ENCODE results near the gene PTPRS.

Gene PTPRS

DNA sequence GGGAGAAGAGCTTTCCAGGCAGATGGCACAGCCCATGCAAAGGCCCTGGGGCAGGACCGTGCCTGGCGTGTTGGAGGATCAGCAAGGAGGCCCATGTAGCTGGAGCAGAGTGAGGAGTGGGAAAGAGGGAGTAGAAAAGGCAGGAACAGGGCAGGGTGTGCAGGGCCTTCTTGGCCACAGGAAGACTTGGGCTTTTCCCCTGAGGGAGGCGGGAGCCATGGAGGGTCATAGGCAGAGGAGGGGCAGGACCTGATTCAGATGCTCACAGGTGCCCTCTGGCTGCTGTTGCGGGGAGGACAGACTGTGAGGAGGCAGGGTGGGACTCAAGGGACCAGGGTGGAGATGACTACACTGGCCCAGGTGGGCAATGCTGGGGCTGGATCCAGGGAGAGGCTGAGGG lies 13.8 kb upstream of the PTPRS start:
- no peak for DNase-seq

DNA sequence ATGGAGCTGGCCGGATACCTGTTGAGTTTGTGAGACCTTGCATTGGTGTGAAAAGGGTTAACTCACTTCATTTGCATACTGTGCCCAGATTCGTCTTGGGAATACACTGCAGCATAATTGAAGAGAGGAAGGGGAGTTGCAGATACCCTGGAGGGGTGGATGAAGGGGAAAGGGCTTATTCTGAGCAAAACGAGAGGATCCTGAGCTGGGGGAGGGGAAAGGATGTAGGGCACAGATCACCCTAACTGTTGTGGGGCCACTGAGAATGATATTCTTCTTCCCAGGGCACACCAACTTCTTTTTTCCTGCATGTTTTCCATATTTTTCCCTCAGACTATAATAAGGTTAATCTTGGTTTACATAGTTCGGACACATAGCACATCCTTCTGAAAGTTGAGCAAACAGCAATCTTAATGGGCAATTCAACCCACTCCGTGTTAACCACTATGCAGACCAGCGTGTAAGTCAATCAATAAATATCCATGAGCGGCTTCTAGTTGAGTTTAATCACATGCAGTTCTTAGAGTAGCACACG lies 11.7 kb upstream of the PTPRS start:
- no peak for DNase-seq

DNA sequence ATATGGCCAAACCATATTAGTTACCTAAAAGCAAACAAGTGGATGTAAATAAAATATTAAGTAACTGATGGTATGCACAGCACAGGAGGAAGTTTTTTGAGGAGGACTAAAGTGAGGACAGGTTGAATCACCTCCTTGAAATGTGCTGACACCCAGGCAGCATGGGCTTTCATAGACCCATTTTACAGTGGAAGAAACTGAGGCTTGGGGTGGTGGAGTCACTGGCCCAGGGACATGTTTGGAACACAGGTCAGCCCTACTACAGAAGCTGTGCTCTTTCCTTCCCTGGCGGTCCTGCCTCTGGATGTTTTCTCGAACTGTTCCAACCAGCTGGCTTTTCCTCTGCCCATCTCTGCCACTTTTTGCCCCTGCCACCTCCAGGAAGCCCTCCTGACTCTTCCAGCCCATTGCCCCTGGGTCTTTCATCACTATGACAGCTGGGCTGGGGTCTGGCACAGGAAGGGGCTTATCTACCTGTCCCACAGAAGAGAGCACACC lies 11.2 kb upstream of the PTPRS start:
- no peak for DNase-seq

DNA sequence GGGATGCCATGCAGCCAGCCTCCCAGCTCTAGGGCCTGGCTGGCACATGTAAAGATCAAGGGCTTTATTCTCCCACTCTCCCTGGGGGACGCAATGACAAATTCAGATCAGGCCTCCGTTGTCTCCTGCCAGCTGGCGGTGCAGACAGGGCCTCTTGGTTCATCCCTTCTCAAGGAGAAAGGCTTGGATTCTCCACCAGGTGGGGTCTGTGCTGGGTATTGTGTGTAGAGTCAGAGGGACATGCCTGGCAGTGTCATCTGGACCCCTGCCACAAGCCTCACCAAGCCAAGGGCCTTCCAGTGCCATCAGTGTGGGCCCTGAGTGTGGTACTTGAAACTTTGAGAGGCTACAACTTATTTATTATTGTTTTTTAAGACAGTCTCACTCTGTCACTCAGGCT lies 8.4 kb upstream of the PTPRS start:
- DNase-seq, result no peak

DNA sequence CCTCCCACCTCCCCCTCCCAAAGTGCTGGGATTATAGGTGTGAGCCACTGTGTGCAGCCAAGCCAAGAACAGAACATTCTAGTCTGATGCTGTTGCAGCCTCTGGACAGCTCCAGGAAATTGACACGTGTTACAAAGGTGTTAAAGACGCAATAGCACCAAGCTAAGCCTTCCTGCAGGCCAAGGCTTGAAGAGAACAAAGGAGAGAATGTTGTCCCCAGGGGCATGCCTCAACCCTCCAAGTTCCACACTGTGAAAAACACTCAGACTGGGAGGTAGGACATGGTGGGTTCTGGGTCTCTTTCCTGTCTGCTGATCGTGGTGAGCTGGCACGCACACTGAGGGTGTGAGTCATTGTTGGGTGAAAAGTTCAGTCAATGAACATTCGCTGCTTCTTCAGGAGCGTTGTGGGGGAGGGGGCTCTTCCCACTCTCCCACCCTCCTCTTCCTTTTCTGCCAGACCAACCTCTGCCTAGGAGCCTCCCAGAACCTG lies 5.3 kb upstream of the PTPRS start:
- DNase-seq, result no peak

DNA sequence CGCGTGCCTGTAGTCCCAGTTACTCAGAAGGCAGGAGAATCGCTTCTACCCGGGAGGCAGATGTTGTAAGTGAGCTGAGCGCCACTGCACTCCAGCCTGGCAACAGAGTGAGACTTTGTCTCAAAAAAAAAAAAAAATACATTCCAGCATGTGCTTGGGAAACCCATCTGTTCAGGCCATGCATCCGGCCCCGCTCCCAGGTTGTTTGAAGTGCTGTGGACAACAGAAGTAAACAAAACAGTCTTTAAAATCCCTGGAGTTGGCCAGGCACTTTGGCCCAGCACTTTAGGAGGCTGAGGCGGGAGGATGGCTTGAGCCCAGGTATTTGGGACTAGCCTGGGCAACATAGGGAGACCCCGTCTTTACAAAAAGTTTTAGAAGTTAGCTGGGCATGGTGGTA lies 3.2 kb upstream of the PTPRS start:
- DNase-seq, result no peak

DNA sequence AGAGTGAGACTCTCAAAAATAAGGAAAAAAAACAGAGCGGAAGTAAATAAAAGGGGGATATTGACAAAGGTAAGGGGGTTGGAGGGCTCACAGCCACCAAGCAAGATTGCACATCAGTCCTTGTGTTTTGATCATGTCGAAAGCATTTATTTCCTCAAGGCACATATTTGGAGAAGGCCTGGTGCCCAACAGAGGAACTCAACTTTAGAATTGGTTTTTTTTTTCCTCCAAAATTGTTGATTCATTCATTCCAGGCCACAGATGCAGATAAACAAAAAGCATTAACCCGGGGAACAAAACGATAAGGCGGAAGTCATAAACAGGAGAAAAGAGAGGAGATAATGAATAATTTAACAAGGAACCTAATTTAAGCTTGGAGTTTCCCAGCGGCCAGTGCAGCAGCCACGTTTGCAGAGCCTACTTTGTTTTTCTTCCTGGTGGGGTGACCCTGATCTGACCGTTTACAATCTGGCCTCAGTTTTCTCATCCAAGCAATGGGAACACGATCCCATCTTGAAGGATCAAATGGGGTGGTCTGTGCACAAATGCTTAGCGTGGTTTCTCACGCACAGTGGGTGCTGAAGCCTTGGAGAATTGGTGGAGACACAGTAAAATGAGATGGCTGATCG lies 2.1 kb upstream of the PTPRS start:
- no peak for DNase-seq

DNA sequence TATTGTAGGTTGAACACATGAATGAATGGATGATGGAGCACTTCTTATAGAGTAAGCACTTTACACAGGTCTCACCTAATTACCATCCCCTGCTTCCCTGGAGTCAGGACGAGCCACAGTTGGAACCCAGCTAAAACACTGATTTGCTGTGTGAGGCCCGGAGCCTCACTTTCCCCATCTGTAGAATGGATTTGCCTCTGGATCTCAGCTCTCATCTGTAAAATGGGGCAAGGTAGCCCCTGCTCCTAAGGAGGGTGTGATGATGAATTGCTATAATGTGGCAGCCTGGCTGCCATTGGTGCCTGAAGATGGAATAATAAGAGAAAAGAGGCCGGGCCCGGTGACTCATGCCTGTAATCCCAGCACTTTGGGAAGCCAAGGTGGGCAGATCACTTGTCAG lies 1.4 kb upstream of the PTPRS start:
- no peak for DNase-seq

DNA sequence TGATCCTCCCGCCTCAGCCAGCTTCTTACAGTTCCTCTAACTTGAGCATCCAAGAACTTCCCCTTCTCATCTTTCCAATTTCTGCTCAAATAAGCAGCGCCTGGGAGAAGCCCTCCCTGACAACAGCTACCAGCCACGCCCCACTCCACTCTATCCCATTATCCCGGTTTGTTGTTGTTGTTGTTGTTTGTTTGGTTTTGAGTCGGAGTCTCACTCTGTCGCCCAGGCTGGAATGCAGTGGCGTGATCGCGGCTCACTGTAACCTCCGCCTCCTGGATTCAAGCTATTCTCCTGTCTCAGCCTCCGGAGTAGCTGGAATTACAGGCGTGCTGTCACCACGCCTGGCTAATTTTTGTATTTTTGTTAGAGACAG lies 822 bp upstream of the PTPRS start:
- DNase-seq, result no peak

DNA sequence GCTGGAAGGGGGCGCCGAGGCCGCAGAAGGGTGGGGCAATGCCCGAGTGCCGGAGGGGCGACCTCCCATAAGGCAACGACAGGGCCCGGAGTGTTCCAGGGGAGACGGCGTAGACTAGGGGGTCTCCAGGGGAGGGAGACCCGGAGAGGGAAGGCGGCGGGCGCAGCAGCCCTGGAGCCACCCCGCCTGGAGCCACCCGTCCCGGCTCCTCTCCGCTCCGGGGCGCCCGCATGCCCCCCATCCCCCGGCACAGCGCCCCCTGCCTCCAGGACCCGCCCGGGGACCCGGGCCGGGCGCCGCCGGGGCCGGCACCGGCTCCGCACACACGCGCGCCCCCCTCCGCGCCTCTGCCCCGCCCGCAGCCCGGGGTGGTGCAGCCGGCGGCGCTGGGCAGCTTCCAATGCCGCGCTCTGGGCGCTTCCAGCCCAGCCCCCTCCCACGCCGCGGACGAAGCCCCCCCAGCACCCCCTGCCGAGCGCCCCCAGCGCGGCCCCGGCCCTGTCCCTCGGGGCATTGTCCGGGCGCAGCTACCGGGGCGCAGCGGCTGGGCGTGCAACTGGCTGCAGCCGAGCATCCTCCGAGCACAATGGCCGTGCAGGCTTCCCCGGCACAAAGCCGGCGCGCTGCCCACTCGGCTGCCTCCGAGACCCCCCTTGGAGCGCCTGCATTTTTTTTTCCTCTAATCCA lies 519 bp downstream of the PTPRS start:
- no peak for DNase-seq

DNA sequence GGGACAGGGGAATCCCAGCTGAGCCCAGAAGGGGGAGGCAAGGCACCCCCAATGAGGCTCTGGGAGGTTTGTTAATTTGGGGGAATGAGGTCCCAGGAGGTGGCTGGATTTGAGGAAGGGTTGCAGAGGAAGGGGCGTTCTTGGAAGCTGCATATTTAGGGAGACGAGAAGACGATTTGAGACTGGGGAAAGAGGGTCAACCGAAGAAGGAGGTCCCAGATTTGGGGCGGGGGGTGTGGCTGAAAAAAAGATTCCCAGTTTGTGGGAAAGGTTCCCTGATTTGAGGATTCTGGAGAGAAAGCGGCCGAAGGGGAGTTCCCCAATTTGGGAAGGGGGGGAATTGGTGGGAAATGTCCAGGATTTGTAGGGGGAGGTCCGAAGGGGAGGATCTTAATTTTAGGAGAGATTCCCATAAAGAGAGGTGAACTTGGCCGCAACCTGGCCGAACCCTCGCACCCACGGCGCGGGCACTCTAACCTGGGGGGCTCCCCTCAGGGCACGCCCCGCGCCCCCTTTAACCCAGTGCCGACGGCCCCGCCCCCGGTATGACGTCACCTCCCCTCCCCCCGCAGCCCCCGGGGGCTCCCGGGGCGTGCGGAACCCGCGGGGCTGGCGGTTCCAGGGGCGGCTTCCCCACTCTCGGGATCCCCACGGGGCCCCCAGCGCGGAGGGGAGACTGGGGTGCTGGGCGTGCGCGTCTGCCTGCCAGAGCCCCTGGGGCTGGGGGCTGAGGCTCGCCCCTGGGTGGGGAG lies 1.2 kb downstream of the PTPRS start:
- DNase-seq, result no peak

DNA sequence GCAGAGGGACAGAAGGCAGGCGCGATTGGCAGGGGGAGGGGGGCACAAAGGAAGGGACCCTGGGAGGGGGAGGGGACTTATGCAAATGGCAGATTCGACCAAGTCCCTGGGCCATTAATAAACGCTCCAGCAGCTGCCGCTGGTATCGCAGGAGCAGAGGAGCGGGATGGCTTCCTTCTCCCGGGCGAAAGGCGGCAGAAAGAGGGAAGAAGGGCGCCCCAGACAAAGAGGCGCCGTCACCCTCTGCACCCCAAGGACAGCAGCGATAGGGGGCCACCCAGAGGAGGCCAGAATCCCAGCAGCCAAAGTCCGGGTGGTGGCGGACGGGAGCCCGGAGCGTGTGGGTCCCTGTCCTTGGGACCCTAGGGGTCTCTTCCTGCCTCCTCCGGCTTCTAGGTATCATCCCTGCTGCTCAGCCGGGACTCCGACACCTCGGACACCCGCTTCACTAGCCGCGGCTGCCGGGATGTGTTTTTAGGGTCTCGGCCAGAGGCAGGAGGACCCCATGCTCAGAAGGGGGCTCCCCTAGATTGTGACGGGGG lies 1.9 kb downstream of the PTPRS start:
- DNase-seq, result no peak

DNA sequence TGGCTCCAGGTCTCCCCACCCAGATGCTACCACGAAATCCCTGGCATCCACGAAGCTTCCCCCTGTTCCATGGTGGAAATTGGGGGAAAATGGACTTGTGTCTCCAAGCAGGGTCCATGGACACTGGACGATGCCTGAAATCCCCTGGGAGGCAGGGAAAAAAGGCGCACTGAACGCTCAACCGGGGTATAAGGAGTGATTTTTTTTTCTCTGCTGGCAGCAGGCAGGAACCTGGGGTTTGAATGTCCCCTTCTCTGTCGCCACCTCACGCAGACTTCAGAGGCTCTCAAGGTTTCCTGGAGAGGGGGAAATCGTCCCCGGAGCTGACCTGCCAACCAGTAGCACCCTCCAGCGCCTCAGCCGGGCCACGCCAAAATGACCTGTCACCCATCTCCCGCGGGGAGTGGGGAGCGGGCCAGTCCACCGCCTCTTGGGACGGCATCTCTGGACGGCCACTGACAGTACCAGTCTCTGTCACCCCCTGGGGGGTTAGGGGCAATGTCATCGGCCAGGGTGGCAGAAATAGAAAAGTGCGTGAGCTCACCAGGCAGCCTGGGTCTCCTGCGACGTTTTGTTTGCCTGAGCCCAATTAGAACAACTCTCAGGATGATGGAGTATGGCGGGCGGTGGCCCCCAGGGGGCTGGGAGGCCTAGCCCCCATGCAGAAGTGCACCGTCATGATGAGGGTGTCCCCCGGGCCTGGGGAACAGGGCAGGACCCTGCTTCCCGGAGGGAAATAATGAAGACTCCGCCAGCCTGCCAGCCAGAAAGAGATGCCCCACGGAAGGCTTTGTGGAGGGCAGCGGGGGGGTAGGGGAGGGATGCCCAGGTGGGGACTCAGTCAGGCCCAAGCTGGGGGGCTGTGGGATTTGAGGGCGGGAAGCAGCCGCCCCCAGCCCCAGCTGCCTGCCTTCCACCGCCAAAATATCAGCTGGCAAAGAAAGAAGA lies 2.6 kb downstream of the PTPRS start:
- no peak for DNase-seq

DNA sequence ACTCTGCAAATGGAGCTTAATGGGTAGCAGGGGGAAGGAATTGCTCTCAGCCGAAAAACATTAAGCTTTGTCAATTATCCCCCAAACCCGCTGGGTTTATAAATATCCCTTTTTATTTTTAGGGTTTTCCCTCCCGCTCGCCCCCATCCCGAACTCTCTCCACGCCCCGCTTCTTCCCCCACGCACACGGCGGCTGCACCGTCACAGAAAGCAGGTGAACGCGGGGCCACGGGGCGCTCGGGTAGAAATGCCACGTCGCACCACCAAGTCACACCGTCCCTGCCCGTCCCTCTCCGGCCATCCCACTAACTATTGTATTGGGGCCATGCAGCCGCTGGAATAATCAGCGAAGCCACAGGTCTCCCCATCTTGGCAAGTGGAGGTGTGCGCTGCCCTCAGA lies 3.5 kb downstream of the PTPRS start:
- no peak for DNase-seq

DNA sequence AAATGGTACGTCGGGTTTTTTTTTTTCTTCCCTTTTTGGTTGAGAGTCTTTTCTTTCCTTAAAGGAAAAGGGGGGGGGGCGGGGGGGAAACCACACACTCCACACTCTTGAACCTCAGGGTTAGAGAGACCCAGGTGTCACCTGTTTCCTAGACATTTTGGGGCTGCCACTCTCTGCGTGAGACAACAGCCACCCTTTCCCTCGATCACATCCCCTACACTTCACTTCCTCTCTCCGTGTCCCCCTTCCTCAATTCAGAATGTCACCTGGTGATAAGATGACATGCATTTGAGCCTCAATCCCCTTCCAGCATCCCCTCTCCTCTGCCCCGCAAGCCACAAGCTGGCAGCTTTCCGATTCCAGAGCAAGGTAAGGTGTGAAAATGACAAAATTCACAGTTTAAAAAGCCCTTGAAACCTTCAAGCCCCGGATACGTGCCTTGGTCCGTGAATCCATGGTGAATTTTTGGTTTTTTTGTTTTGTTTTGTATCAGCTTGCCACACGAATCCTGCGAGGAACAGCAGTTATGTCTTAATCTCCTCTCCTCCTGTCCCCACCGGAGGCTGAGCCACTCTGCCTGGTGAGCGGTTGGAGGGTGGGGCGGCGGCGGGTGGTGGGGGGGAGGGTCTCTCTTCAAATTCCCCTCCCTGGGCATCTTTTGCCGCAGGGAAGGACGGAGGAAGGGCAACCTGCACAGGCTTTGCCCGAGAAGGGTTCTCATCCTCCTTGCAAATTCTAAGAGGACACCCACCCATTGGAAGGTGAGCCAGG lies 4.2 kb downstream of the PTPRS start:
- DNase-seq, result no peak

DNA sequence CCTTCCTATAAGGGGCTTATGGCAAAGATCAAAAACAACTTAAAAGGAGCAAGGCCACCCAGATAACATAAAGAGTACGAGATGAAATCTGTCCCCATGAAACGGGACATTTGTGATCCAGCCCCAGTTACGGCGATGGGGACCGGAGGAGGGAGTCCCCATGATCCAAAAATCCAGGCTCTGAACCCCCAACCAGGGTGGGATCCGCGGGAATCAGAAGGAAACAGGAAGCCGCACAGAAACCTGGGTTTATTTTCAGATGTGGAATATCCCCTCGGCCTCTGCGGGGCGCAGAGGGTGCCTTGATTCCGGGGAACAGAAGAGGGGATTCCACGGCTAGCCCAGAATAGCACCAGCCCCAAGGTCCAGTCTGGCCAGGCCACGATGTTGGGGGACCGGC lies 5.0 kb downstream of the PTPRS start:
- DNase-seq, result no peak

DNA sequence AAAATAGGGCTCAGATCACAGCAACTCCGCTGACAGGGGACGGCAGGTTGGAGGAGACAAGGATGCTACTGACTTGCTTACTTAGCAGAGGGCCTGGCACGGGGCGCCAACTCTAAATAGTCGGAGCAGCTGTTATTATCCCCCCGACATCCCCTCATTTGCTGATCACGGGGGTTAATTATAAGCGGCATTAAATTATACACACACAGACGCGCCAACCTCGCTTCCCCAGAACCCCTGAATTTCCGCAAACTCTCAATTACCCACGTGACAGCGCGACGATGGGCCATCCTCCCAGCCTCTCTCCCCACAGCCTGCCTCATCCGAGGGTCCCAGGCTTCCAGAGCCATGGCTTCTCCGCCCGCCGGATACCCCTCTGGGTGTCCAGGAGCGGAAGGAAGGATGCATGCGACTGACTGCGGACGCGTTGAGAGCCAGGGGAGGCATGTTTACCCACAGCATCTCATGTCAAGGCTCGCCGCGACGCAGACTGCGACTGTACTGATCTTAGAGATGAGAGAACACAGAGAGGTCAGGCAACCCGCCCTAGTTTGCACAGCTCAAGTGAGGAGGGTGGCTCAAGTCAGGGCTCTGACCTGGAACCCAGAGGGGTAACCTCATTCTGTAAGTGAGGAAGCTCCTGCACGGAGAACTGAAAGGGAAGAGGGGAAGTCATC lies 5.7 kb downstream of the PTPRS start:
- DNase-seq, result no peak

DNA sequence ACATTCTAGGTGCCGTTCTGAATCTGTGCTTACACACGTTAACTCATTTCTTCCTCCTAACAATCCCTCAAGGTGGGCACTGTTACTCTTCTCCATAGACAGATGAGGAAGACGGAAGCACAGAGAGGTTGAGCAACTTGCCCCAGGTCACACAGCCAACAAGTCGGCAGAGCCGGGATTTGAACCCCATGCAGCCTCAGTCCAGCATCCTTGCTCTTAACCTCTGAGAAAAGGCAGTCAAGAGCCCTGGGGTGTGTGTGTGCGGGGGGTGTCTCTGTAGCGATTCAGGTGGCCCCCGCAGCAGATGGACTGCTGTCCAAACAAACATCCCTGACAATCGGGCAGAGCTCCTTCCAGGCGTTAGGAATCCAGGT lies 6.3 kb downstream of the PTPRS start:
- DNase-seq, result no peak

DNA sequence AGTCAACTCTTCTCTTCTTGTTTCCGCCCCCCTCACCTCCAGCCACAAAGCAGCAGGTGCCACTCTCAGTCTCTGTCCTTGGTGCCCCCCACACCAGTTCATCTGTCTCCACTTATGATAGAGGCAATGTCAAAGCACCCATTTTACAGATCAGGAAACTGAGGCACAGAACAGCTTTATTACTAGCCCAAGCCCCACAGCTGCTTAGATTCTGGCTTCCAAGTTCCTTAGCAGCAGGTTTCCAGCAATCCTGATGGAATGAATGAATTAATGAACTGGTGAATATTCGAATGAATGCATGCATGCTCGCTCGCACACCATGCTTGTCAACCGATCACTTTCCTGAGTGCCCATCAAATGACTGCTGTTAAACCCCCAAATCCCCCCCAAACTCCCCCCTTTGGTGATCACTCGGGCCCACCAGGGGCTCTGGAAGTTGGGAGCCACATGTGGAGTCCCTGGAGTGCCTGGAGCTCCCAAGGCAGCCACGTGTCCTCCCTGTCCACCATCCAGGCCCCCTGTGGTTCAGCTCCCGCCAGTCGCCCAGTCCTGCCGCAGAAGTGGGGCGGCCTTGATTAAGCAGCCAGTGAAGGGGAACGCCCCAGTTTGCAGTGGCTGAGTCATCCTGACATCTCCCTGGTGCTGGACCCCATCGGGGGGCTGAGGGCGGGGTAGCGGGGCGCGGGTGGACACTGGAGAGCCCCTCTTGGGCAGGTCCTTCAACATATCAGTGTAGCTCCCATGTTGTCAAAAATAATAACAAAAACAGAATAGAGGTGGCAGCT lies 6.8 kb downstream of the PTPRS start:
- DNase-seq, result no peak

DNA sequence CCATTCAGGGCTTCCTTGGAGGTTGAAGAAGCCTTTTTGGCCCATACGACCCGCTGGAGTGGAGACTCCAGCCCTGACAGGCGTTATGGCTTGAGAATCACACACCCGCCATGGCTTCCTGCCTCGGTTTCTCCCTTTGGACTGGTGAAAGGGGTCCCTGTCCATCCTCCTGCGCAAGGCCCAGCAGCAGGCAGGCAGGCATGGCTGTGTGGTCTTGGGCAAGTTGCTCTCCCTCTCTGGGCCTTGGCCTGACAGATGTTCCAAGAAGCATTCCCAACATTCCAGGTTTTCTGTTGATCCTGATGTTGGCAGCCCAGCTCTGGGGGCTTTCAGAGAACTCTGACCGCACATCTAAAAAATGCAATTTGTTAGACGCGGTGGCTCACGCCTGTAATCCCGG lies 8.1 kb downstream of the PTPRS start:
- no peak for DNase-seq

Measured in CD4-positive, alpha-beta T cell treated with Interferon alpha-2 for 1 hour (primary cell).